Stimulated activated CD4-positive, alpha-beta T cell treated with anti-CD3 and anti-CD28 coated beads, TNF-alpha, amount 100 ng/mL, for 48 hours (primary cell): ENCODE data around the gene MEG3.
"Not testable (repeated sequence)": the region's sequence is repeated elsewhere in the genome, so short reads cannot be mapped to it uniquely, and the experiment has no call there.

Source experiments
- DNase-seq, 3 donors: peaks; one replicate each; pipeline ENCODE4 v3.0.0-alpha.2; 2020; ENCODE audit warnings: low read depth in 3 of 3

The MEG3 gene

GRCh38 chr14:100815478-100816285 is 10.2 kb upstream of the MEG3 start:
- DNase-seq, result no peak

DNA sequence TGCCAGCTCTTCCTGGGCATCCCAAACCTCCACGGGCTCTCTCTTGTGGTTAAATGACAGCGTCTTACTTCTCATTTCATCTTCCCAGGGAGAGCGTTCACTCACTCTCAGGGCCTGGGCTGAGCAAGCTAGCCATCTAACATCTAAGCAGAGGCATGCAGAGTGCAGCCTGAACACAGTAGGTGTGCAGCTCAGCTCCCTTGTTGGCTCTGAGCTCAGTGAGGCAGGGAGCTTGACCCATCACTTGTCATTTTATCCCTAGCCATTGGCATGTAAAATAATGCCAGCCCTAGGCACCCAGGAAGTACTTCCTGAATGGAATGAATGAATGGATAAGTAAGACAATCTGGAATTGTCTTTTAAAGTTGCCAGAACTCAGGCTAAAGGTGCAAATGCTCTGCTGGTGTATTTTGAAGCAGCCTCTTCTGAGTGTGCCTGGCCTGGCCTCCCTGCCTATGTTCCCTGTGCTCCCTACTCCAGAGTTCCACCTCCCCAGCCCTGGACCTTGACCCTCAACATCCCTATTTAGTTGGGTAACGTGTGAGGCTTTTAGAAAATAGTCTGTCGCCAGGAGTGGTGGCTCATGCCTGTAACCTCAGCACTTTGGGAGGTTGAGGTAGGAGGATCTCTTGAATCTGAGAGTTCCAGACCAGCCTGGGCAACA is 9.5 kb upstream of the MEG3 start:
- DNase-seq, result no peak

GRCh38 chr14:100816950-100817901 is 8.7 kb upstream of the MEG3 start:
- no peak for DNase-seq

- DNase-seq, result no peak
Measured at GRCh38 chr14:100818221-100818699, 7.7 kb upstream of the MEG3 start.

DNA sequence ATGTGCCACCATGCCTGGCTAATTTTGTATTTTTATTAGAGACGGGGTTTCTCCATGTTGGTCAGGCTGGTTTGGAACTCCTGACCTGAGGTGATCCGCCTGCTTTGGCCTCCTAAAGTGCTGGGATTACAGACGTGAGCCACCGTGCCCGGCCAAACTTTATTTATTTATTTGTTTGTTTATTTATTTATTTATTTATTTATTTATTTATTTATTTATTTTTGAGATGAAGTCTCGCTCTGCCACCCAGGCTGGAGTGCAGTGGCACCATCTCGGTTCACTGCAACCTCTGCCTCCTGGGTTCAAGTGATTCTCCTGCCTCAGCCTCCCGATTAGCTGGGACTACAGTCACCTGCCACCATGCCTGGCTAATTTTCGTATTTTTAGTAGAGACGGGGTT is 7.0 kb upstream of the MEG3 start:
- DNase-seq, result not testable (repeated sequence)

- DNase-seq, result no peak
Measured at GRCh38 chr14:100819453-100819828, 6.5 kb upstream of the MEG3 start.

GRCh38 chr14:100819829-100820475 is 6.0 kb upstream of the MEG3 start:
- no peak for DNase-seq

DNA sequence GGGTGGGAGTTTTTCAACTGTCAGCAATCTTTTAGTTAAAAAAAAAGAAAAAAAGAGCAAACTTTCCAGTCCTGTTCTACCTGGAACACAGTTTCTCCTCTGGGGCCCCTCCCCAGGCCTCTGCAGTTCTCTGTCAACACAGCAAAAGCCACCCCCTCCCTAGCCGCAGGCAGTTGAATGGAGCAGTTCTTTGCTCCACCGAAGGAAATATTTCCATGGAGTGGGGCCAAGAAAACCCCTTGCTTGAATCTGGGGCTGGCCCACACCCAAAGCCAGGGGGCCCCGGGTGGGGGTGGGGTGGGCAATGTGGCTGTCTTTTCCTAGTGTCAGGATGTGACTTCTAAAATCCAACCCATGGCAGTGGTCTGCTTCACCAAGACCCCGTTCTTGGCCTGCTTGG is 5.0 kb upstream of the MEG3 start:
- DNase-seq, result no peak

DNA sequence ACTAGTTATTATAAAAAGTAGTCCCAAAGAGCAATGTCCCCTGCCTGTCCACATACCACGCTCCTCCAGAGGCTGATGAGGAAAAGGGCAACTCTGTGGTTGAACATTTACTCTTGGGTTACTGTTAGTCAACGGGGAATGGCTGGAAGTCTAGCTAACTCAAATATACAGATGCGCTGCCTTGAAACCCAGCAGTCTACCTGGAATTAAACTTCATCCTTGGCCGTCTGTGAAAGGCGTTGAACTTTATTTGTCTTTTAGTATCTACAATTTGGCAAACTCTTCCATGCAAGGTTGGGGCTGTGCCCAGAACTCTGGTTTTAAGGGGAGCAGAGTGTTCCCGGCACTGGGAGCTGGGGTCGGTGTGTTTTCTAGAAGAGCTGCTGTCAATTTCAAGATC is 3.9 kb upstream of the MEG3 start:
- DNase-seq, result no peak

DNA sequence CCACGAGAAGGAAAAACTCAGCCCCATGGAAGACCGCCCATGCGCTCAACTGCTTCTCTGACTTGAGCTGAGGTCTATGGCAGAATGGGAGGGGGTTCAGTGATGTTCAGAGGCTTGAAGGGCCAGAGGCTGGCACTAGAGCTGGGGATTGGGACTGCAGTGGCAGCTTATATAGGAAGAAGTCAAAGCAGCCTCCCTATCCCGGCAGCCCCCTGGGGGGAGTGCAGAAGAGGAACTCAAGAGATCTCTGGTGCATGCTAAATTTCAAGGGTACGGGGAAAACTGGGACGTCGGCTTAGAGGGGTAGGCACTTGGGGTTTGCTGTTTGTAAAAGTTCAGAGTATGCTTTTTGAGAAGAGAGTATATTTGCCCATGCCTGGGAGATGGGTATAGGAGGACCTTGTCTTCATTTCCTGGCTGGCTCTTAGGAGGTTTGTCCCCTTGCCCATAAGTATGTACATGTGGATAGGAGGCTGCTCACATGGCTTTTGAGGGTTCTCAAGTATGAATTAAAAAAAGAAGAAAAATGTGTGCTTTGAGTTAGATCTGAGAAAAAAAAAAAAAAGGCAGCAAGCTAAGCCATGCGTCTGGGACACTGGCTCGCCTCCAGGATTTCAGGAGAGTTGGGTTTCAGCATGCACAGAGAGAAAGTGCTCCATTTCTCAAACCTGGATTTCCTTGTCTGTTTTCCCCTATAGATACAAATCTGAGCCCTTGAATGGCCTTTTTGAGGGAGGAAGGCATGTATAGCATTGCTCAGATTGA is 3.2 kb upstream of the MEG3 start:
- no peak for DNase-seq

- no peak for DNase-seq
Measured at GRCh38 chr14:100823413-100824080, 2.4 kb upstream of the MEG3 start.

GRCh38 chr14:100824091-100824551 is 1.8 kb upstream of the MEG3 start:
- no peak for DNase-seq

- no peak for DNase-seq
Measured at GRCh38 chr14:100824901-100825712, 811 bp upstream of the MEG3 start.

DNA sequence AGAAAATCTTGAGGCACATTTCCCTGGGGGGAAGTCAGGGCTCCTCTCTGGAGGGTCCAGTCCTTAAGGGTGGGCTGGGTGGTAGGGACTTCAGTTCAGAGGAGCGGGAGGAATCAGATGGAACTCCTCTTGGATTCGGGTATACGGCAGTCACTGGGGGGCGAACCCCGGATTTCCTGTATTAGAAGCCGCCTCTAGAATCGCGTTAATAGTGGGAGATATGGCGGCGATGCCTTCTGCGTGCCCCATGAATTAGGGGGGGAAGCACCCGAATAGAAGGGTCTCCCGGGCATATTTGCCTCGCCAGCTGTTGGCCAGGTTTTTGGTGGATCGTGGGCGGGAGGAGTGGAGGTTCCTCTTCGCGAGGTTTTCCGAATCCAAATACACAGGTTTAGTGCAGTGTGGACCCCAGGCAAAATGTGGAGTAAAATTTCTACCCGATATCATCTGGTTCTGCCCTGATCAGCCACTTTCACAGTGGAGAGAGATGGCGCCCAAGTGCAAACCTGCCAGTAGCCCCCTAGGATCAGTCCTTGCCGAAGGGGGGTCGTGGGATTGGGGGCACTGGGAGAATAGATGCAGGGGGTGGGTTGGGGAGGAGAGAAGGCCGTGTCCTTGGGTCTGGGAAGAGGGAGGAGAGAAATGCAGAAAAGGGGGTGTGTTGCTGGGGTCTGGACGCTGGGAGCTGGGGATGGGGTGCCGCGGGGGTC is 628 bp downstream of the MEG3 start:
- DNase-seq, result no peak

DNA sequence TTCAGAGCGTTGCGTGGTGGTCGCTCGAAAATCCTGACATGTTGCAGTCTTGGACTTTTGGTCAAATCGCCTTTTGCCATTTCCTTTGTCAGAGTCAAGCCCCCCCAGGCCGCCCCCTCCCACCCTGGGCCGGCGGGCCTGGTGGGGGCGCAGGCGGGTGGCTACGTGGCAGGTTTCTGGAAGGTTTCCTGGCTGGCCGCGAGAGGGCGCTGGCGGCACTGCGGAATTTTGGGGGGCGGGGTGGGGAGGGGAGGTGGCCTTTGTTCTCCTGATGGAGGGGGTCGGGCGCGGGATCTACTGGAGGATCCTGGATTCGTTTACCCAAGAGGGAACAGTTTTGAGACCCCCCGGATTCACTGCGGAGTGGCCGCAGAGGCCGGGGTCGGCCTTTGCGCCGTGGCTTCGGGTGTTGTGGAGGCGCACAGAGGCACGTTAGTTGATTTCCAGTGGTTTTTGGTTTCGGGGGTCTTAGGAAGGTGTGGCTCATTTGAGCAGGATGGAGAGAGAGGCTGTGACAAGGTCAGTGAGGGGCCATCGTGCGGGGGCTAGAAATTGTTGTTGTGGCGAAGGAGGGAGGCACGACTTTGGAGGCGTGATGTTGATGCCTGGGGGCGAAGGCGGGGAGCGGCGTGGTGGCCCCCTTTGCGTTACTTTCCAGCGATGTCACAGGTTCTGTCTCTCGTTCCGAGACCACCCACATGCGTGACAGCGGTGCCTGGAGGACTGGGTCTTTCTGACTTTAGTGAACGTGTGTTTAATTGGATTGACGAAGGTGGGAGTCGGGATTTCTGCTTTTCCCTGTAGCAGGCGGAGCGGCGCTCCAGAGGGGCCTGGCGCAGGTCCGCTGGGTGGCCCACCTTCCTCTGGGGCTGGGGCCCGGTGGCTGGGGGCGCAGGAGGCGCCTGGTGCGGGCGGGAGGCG is 1.4 kb downstream of the MEG3 start:
- no peak for DNase-seq

GRCh38 chr14:100828031-100828769 is 2.3 kb downstream of the MEG3 start:
- DNase-seq, result no peak

- DNase-seq, result no peak
Measured at GRCh38 chr14:100830681-100831080, 4.8 kb downstream of the MEG3 start.
